Heart right ventricle (tissue), 16 donors: ENCODE data around the gene ANKS1B. TPM values are rescaled to one million over a fixed set of nuclear protein-coding genes. Genes with fewer than 3 reads are reported as not detected.

Experiments
- ATAC-seq, 8 donors: fragments of 200-7000 bp; cut with Tn5 transposase; one replicate each; pipeline ENCODE4 v1.9.1; 2020; ENCODE audit warnings: mild to moderate bottlenecking in 8 of 8, moderate library complexity in 8 of 8, moderate number of reproducible peaks in 1 of 8
- DNase-seq, 2 donors: peaks; one replicate each; pipeline ENCODE4 v3.0.0-alpha.2; 2020
- H3K27ac ChIP-seq, 10 donors: fragments of 200-600 bp; sonication (generic) in 2 of 10; one replicate each; pipeline versions ENCODE4 v1.5.0 to v1.8.0; 2020 to 2022; ENCODE audit warnings: mild to moderate bottlenecking in 3 of 10
- H3K27me3 ChIP-seq, 7 donors: fragments of 200-600 bp; one replicate each; pipeline ENCODE4 v1.8.0; 2021 to 2022; ENCODE audit warnings: mild to moderate bottlenecking in 2 of 7
- H3K36me3 ChIP-seq, 9 donors: fragments of 200-600 bp; sonication (generic) in 1 of 9; one replicate each; pipeline versions ENCODE4 v1.5.0 to v1.8.0; 2020 to 2022; ENCODE audit warnings: mild to moderate bottlenecking in 2 of 9
- H3K4me1 ChIP-seq, 9 donors: fragments of 200-600 bp; sonication (generic) in 1 of 9; one replicate each; pipeline versions ENCODE4 v1.5.0 to v1.8.0; 2020 to 2022; ENCODE audit warnings: mild to moderate bottlenecking in 4 of 9
- H3K4me3 ChIP-seq, 10 donors: fragments of 200-600 bp; sonication (generic) in 2 of 10; one replicate each; pipeline versions ENCODE4 v1.5.0 to v1.8.0; 2020 to 2022; ENCODE audit warnings: mild to moderate bottlenecking in 7 of 10, moderate library complexity in 2 of 10
- H3K9me3 ChIP-seq, 11 donors: fragments of 200-600 bp in 10 of 11; sonication (generic) in 2 of 11; one replicate each; pipeline versions ENCODE4 v1.5.0 to v1.8.0; 2013 to 2022; ENCODE audit warnings: mild to moderate bottlenecking in 2 of 11, control low read depth in 1 of 11, moderate library complexity in 1 of 11
- CTCF ChIP-seq, 9 donors: fragments of 200-600 bp; sonication (generic) in 2 of 9; IDR thresholded peaks; one replicate each; pipeline versions ENCODE4 v1.5.0 to v1.8.0; 2021 to 2022; ENCODE audit warnings: antibody characterized with exemption in 9 of 9, mild to moderate bottlenecking in 5 of 9, moderate library complexity in 1 of 9
- WGBS, 2 donors: extraction: QIAGEN DNeasy Blood & Tissue Kit; methylation state at CpG; one replicate each; pipeline ENCODE4 v1.1.7; 2013; ENCODE audit warnings: inconsistent platforms in 1 of 2; 5-methylcytosine and 5-hydroxymethylcytosine counted together
- intact Hi-C, 10 donors: fragments of 100-400 bp; cut with DNase I; formaldehyde crosslinking; loops; one replicate each; pipeline versions ENCODE4 v1.11.1 to v1.14.2; 2022
- polyA plus RNA-seq, 2 donors: library from polyadenylated mRNA; stranded (reverse); fragments of 200-250 nt; gene quantifications; one replicate each; pipeline ENCODE4 v1.2.3, GENCODE V29; 2013
- total RNA-seq, 10 donors: library from RNA; stranded (reverse); fragmentation: NEBNext Ultra II Directional in 3 of 10; extraction: Animal tissue kit (Norgen Biotek cat#: 25700) in 3 of 10; gene quantifications; one replicate each; pipeline versions ENCODE4 v1.2.1 to v1.2.4, GENCODE V29; 2021 to 2023
- donor health status: Arrhythmogenic right ventricular cardiomyopathy.
- donor health status: ischemic (EF 13 %, LVEDD 7.1; RV severe dilation, severe dysfunction).
- donor health status: healthy with polysubstance abuse.
- donor health status: DM: no; HTN: yes; CAD: no.
- donor health status: DM: no; HTN: no; CAD: no.
- donor health status: ischemic (EF 25% LVEDD 6.9; RV normal size, moderate dysfunction).
- donor health status: ischemic (EF 25% LVEDD 5.7; RV mildly dilated, moderate dysfunction).
- donor health status: healthy.
- donor health status: DM: yes; HTN: yes; CAD: no.
- donor health status: Ischemic cardiomyopathy.
- donor health status: ischemic (EF 35%, LVEDD 5.7; RV mildly dilated, moderate dysfunction).
- donor health status: nonischemic (EF 11% LVEDD 7.7; RV severe dilation, severe dysfunction).
- donor health status: DM: yes; HTN: yes; CAD: no.
- donor health status: PGD.
- donor health status: ischemic (EF 29% LVEDD 5.4; RV normal size, mild dysfunction).
- donor health status: nonischemic (EF 23%, LVEDD 6.1; RV moderate dilation, normal function).

ANKS1B gene
- total and polyA plus RNA-seq, 12 donors: 0.58 to 4.8 (median 1.8) TPM

DNA sequence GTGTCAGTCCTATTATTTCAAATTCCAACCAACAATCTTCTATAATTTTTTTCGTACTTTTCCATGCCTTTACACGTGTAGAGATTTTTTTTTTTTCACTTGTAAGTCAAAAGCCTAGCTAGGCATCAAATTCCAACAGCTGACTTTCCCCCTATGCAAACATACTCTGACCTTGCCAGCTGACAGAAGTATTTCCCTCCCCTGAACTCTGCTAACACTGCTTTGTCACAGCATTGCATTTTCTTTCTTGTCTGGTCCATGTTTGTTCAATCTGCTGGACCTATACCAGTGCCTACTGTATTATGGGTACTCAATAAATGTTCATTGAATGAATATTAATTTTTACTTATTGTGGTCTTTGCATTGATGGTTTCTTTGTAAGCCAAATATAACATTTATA, 772.5 kb downstream of the ANKS1B start:
- H3K4me1 ChIP-seq: no peaks in the 10 kb centered on the region
- H3K27ac ChIP-seq: no peak overlapping the region
- intact Hi-C loops: no loop called here
- no peak overlapping the region for H3K4me3 ChIP-seq
- WGBS, 2 donors: 59 to 70% methylated on average over 2 of the region's 2 CpGs
- no peaks in the 10 kb centered on the region for H3K36me3 ChIP-seq
- ATAC-seq (no peak), DNase-seq (no peak)
- H3K27me3 ChIP-seq: no peaks in the 10 kb centered on the region
- H3K9me3 ChIP-seq: peaks cover 0 to 59% (median 10%) of the 10 kb centered on the region in 11 donors
- no peak for TF ChIP-seq CTCF (IDR thresholded peaks at IDR 0.05)

- Histone ChIP-seq H3K4me1 (no peaks in the 10 kb centered on the region), H3K4me3 (no peak overlapping the region), H3K27me3 (no peaks in the 10 kb centered on the region), H3K9me3 (peaks cover 0 to 13% (median 2%) of the 10 kb centered on the region in 11 donors), H3K27ac (no peak overlapping the region), H3K36me3 (no peaks in the 10 kb centered on the region)
- intact Hi-C loops: no loop called here
- ATAC-seq (no peak), DNase-seq (no peak)
- WGBS, 2 donors: 92 to 95% methylated on average over 1 of the region's 1 CpG
- no peak for TF ChIP-seq CTCF (IDR thresholded peaks at IDR 0.05)
Observed at GRCh38 chr12:99205111-99205510, 779.6 kb downstream of the ANKS1B start.

- intact Hi-C loops: no loop called here
- Histone ChIP-seq H3K4me1 (no peaks in the 10 kb centered on the region), H3K9me3 (peaks cover 0 to 8% (median 0%) of the 10 kb centered on the region in 11 donors), H3K4me3 (no peak overlapping the region), H3K27me3 (no peaks in the 10 kb centered on the region), H3K36me3 (no peaks in the 10 kb centered on the region), H3K27ac (no peak overlapping the region)
- ATAC-seq: no peak
- TF ChIP-seq CTCF (IDR thresholded peaks at IDR 0.05): no peak
- no peak for DNase-seq
- 81 to 88% methylated on average over 3 of the region's 3 CpGs for WGBS, 2 donors
Observed at GRCh38 chr12:99201906-99202645, 782.7 kb downstream of the ANKS1B start.

DNA sequence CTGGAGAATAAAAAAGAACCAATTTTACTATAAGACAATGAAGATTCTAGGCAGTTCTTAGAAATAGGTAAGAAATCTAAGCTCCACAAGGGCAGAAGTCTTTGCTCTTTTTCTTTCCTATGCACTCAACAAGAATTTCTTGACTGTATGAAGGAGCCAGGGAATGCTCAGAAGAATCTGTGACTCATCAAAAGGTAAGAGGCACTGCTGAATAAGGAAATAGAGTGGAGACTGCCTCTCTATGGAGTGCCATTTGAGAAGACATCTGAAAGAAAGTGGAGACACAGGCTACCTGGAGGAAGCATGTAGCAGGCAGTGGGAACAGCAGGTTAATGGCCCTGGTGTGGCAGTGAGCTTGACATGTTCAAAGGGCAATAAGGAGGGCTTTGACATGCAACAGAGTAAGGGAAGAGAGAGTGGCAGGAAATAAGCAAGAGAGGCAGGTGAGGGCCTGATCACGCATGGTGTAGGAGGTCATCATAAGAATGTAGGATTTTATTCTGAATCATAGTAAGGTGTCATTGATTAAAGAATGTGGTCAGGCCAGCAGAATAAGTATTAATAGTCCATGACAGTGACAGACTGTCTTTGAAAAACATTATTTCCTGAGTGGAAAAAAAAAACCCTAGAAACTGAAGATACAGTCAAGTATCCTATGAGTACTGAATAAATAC, 783.9 kb downstream of the ANKS1B start:
- intact Hi-C loops: no loop called here
- Histone ChIP-seq H3K4me3 (no peak overlapping the region), H3K27ac (no peak overlapping the region), H3K9me3 (peaks cover 0 to 16% (median 0%) of the 10 kb centered on the region in 11 donors), H3K36me3 (no peaks in the 10 kb centered on the region), H3K27me3 (no peaks in the 10 kb centered on the region), H3K4me1 (no peaks in the 10 kb centered on the region)
- DNase-seq (no peak), ATAC-seq (no peak)
- 0 to 45% methylated on average over 1 of the region's 1 CpG for WGBS, 2 donors
- no peak for TF ChIP-seq CTCF (IDR thresholded peaks at IDR 0.05)
